Sigmoid colon (tissue), 4 donors: Measurements from ENCODE around the gene KRT12.
"Not testable (repeated sequence)": the region's sequence is repeated elsewhere in the genome, so short reads cannot be mapped to it uniquely, and the experiment has no call there.

Source experiments
- EP300 ChIP-seq, 4 donors: sonication (generic); formaldehyde crosslinking; IDR thresholded peaks; one replicate each; pipeline ENCODE4 v1.6.1; 2017; ENCODE audit warnings: antibody characterized with exemption in 4 of 4
- POLR2A ChIP-seq, 2 donors: fragments of 450-650 bp; IDR thresholded peaks; one replicate each; pipeline ENCODE4 v1.6.1; 2016; ENCODE audit warnings: antibody characterized with exemption in 2 of 2, mild to moderate bottlenecking in 2 of 2, moderate library complexity in 2 of 2
- POLR2AphosphoS5 ChIP-seq, 4 donors: sonication (generic); formaldehyde crosslinking; IDR thresholded peaks; one replicate each; pipeline ENCODE4 v1.6.1; 2017; ENCODE audit warnings: antibody characterized with exemption in 4 of 4
- TF ChIP-seq, protein P1 (sequence below), 4 experiments: fragments of 450-650 bp in 3 of 4; fragments of 200-600 bp in 1 of 4; IDR thresholded peaks; one replicate each; pipeline ENCODE4 v1.5.1; 2016 to 2019; ENCODE audit warnings: antibody characterized with exemption in 4 of 4, mild to moderate bottlenecking in 3 of 4, moderate library complexity in 2 of 4

DNA sequence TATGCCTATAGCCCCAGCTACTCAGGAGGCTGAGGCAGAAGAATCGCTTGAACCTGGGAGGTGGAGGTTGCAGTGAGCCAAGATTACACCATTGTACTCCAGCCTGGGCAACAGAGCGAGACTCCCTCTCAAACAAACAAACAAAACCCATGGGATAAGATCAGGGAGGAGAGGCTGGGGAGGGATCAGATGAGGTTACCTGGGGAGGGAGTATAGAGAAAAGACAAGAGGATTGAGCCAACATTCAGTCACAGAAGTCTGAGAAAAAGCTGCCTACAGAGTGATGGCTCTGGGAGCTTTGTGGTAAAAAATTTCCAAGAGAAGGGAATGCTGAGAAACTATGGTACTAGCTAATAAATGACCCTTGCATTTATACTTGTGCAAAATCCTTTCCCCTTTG is 8.4 kb downstream of the KRT12 start:
- not testable (repeated sequence) for TF ChIP-seq POLR2AphosphoS5, EP300, POLR2A (IDR thresholded peaks at IDR 0.05)
- TF ChIP-seq, protein P1, sequence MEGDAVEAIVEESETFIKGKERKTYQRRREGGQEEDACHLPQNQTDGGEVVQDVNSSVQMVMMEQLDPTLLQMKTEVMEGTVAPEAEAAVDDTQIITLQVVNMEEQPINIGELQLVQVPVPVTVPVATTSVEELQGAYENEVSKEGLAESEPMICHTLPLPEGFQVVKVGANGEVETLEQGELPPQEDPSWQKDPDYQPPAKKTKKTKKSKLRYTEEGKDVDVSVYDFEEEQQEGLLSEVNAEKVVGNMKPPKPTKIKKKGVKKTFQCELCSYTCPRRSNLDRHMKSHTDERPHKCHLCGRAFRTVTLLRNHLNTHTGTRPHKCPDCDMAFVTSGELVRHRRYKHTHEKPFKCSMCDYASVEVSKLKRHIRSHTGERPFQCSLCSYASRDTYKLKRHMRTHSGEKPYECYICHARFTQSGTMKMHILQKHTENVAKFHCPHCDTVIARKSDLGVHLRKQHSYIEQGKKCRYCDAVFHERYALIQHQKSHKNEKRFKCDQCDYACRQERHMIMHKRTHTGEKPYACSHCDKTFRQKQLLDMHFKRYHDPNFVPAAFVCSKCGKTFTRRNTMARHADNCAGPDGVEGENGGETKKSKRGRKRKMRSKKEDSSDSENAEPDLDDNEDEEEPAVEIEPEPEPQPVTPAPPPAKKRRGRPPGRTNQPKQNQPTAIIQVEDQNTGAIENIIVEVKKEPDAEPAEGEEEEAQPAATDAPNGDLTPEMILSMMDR (IDR thresholded peaks at IDR 0.05) = not testable (repeated sequence)
